ENCODE data around the gene PKD2L1. TPM values are rescaled to one million over a fixed set of nuclear protein-coding genes. Genes with fewer than 3 reads are reported as not detected.

The PKD2L1 gene
- total and polyA plus RNA-seq, 2 donors (not counting 1 experiment from before 2014, with no cell fraction given): 0.37 TPM; not detected in 1

DNA sequence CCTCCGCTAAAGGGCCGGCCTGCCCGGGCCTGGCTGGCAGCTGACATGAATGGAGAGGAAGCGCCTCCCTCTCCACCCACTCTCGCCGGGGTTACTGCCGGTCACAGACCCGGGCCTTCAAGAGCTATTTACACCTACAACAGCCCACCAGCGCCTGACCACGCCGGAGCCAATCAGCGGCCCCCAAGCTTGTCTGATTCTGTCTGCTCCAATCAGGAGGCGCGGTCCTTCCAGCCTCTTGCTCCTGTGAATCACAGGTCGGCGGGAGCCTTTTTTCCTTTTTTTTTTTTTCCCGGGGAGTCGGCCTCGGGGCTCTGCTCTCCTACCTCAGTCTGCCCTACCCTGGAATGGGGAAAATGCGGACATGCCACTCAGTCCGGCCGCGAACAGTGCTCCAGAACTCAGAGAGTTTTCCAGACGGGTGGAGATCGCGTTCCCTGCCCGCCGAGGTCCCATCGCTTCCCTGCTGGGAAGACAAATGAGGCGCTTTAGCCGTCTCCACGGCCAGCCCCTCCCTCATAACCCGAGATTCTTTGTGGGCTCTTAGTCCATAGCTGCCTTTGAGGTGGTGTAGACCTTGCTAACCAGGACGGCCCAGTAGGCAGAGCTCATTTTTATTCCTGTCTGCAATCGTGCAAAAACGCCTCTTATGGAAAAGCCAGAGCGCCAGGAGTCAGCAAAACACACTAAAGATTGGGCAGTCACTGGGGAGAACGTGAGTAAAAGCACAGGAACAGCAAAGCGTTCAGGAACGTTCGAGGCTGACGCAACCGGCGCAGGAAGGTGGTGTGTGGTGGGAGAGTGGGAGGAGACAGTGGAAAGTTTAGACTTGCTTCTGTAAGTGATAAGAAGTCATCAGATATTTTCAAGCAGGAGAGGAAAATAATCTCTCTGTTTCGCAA is 43.5 kb upstream of the PKD2L1 start:
- no peak overlapping the region for H3K4me3 Mint-ChIP-seq
- WGBS (ENCODE audit: insufficient coverage): under 1% methylated on average over 41 of the region's 45 CpGs
- H3K79me2 ChIP-seq (ENCODE audit: control insufficient read depth, insufficient read depth, low read length): no peaks in the 10 kb centered on the region
- intact Hi-C loops (cut with micrococcal nuclease): loop anchor here (1.0 to 5.0 kb wide), 3 partner anchors 26 to 109 kb away; partner anchors contain the start of gene SCD
- ATAC-seq (ENCODE audit: low read depth) (peak; percentile 97), DNase-seq (peak; percentile 87)
- no peaks in the 10 kb centered on the region for H4K20me1 ChIP-seq (ENCODE audit: control insufficient read depth, insufficient read depth, low read length, poor library complexity, severe bottlenecking)
- CTCF ChIA-PET: interaction anchor here (0.7 to 2.4 kb wide), 6 partner anchors 35 to 157 kb away, joined by 3 to 13 read pairs (median 6); no protein-coding TSS in a partner anchor
- H3K9ac ChIP-seq (ENCODE audit: low read length): peak overlapping the region; percentile 64
- H3K36me3 ChIP-seq (replicated peaks in 1 of 2; ENCODE audit: control extremely low read depth in 1 of 2, control insufficient read depth in 1 of 2, extremely low read depth in 1 of 2, insufficient read depth in 2 of 2, low read length in 1 of 2): no peaks in the 10 kb centered on the region
- H3K4me3 ChIP-seq (ENCODE audit: control extremely low read depth in 1 of 5, extremely low read depth in 1 of 5, insufficient read depth in 1 of 5, low read depth in 2 of 5, low read length in 4 of 5): peak overlapping the region; percentile 57 to 82 (median 81)
- peak overlapping the region; percentile 83 to 91 for H3K27ac ChIP-seq (ENCODE audit: low read length in 2 of 2)
- peaks cover 0 to 2% (median 0%) of the 10 kb centered on the region in 4 experiments for H3K27me3 ChIP-seq (replicated peaks in 1 of 4; ENCODE audit: control extremely low read depth in 1 of 4, control insufficient read depth in 3 of 4, insufficient read depth in 4 of 4, low read length in 3 of 4)
- peaks cover 26% of the 10 kb centered on the region for H3K4me1 Mint-ChIP-seq
- H2AFZ ChIP-seq (ENCODE audit: insufficient read depth, low read depth, low read length, poor library complexity, severe bottlenecking): peak overlapping the region; percentile 82
- peaks cover 32 to 52% of the 10 kb centered on the region in 2 donors for H3K4me1 ChIP-seq (ENCODE audit: control insufficient read depth in 2 of 2, insufficient read depth in 2 of 2, low read length in 2 of 2)
- no peaks in the 10 kb centered on the region for H3K9me3 ChIP-seq (ENCODE audit: control extremely low read depth in 1 of 3, control insufficient read depth in 2 of 3, insufficient read depth in 1 of 3, low read length in 2 of 3)
- TF ChIP-seq EZH2 (IDR thresholded peaks at IDR 0.05; ENCODE audit: borderline replicate concordance, insufficient read depth, low read depth, low read length, poor library complexity, severe bottlenecking) (no peak), CTCF (IDR thresholded peaks at IDR 0.05) (no peak)
- POLR2A ChIA-PET: interaction anchor here (0.7 to 1.2 kb wide), 2 partner anchors 26 to 92 kb away, joined by 3 to 20 read pairs; partner anchors contain the start of gene SCD
- no peaks in the 10 kb centered on the region for H3K9me3 Mint-ChIP-seq (ENCODE audit: insufficient read depth)
- peak overlapping the region; percentile 72 for H3K4me2 ChIP-seq (replicated peaks; ENCODE audit: low read depth, low read length, poor library complexity, severe bottlenecking)
- H3K27ac Mint-ChIP-seq: no peak overlapping the region
- no peaks in the 10 kb centered on the region for H3K27me3 Mint-ChIP-seq

Data from B cell (primary cell).